ENCODE results near the gene ASIC3. TPM values are rescaled to one million over a fixed set of nuclear protein-coding genes. Genes with fewer than 3 reads are reported as not detected.

ASIC3 gene
- total RNA-seq, 2 donors from 2014 or later: 1.7 to 11.0 TPM

GRCh38 chr7:151008511-151009323 is 39.6 kb upstream of the ASIC3 start:
- Histone ChIP-seq H3K4me3 (no peak overlapping the region), H3K36me3 (no peaks in the 10 kb centered on the region), H3K27ac (no peak overlapping the region), H3K27me3 (replicated peaks; ENCODE audit: insufficient read depth) (peaks cover 6% of the 10 kb centered on the region), H3K9me3 (no peaks in the 10 kb centered on the region), H3K4me1 (replicated peaks) (no peaks in the 10 kb centered on the region)
- 56% methylated on average over 40 of the region's 40 CpGs for WGBS
- DNase-seq (ENCODE audit: low spot score): no peak
- intact Hi-C loops (cut with DNase I): no loop called here
- TF ChIP-seq CTCF (IDR thresholded peaks at IDR 0.05): peak in 3 of 4 experiments; percentile 32 to 47 (median 42)
- TF ChIP-seq POLR2A (IDR thresholded peaks at IDR 0.05): no peak

- Histone ChIP-seq H3K4me3 (no peak overlapping the region), H3K27ac (no peak overlapping the region), H3K9me3 (no peaks in the 10 kb centered on the region), H3K4me1 (replicated peaks) (no peaks in the 10 kb centered on the region), H3K36me3 (no peaks in the 10 kb centered on the region), H3K27me3 (replicated peaks; ENCODE audit: insufficient read depth) (peaks cover 6% of the 10 kb centered on the region)
- intact Hi-C loops (cut with DNase I): no loop called here
- DNase-seq (ENCODE audit: low spot score): no peak
- 74% methylated on average over 21 of the region's 22 CpGs for WGBS
- TF ChIP-seq POLR2AphosphoS5 (IDR thresholded peaks at IDR 0.05): no peak
- TF ChIP-seq CTCF (IDR thresholded peaks at IDR 0.05): no peak
- no peak for TF ChIP-seq POLR2A (IDR thresholded peaks at IDR 0.05)
Measured at GRCh38 chr7:151009327-151010036, 38.8 kb upstream of the ASIC3 start.

- no peak overlapping the region for H3K27ac ChIP-seq
- peaks cover 6% of the 10 kb centered on the region for H3K27me3 ChIP-seq (replicated peaks; ENCODE audit: insufficient read depth)
Measured at GRCh38 chr7:151010037-151010306, 38.4 kb upstream of the ASIC3 start.

GRCh38 chr7:151010307-151011096 is 37.8 kb upstream of the ASIC3 start:
- H3K4me3 ChIP-seq: no peak overlapping the region
- 36% methylated on average over 18 of the region's 18 CpGs for WGBS
- H3K27ac ChIP-seq: no peak overlapping the region
- TF ChIP-seq CTCF (IDR thresholded peaks at IDR 0.05) (no peak), POLR2A (IDR thresholded peaks at IDR 0.05) (no peak), POLR2AphosphoS5 (IDR thresholded peaks at IDR 0.05) (no peak)
- no peaks in the 10 kb centered on the region for H3K9me3 ChIP-seq
- H3K36me3 ChIP-seq: no peaks in the 10 kb centered on the region
- intact Hi-C loops (cut with DNase I): no loop called here
- DNase-seq (ENCODE audit: low spot score): no peak
- peaks cover 6% of the 10 kb centered on the region for H3K27me3 ChIP-seq (replicated peaks; ENCODE audit: insufficient read depth)
- H3K4me1 ChIP-seq (replicated peaks): no peaks in the 10 kb centered on the region

More at GRCh38 chr7:151010037-151010306, 38.4 kb upstream of the ASIC3 start:
- H3K4me3 ChIP-seq: no peak overlapping the region
- no peaks in the 10 kb centered on the region for H3K4me1 ChIP-seq (replicated peaks)
- WGBS: 36% methylated on average over 7 of the region's 7 CpGs
- intact Hi-C loops (cut with DNase I): no loop called here
- TF ChIP-seq POLR2A (IDR thresholded peaks at IDR 0.05): no peak
- TF ChIP-seq CTCF (IDR thresholded peaks at IDR 0.05): no peak
- no peak for TF ChIP-seq POLR2AphosphoS5 (IDR thresholded peaks at IDR 0.05)
- H3K9me3 ChIP-seq: no peaks in the 10 kb centered on the region
- no peak for DNase-seq (ENCODE audit: low spot score)
- no peaks in the 10 kb centered on the region for H3K36me3 ChIP-seq

Data from prostate gland (tissue), 2 donors.